GM21786 (cell line): ENCODE measurements around the gene TRERF1.
A peak's percentile ranks its signal among the peaks of the same experiment; 100 is the strongest.

Experiments used
- ATAC-seq: cut with Tn5 transposase; IDR thresholded peaks from one replicate; pipeline ENCODE4 v1.9.1; 2021; ENCODE audit not compliant: unreplicated experiment

The TRERF1 gene

DNA sequence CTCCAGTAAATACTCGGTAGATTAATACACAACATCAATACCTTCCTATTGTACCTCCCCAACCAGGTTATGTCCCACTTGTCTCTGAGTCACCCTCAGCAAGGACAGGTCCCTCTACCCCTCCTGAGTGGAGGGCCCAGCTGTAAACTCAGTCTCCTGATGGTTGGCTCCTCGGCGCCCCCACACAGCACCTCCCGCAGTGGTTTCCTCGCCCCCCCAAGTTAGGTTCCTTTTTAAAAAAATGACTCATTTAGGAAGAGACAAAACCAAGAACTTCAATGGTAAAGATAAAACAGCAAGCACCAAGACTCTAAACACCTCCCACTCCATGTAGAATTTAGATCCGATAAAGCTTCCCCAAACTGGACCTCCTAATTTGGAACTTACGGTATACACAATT lies 83.5 kb downstream of the TRERF1 start:
- no peak for ATAC-seq

DNA sequence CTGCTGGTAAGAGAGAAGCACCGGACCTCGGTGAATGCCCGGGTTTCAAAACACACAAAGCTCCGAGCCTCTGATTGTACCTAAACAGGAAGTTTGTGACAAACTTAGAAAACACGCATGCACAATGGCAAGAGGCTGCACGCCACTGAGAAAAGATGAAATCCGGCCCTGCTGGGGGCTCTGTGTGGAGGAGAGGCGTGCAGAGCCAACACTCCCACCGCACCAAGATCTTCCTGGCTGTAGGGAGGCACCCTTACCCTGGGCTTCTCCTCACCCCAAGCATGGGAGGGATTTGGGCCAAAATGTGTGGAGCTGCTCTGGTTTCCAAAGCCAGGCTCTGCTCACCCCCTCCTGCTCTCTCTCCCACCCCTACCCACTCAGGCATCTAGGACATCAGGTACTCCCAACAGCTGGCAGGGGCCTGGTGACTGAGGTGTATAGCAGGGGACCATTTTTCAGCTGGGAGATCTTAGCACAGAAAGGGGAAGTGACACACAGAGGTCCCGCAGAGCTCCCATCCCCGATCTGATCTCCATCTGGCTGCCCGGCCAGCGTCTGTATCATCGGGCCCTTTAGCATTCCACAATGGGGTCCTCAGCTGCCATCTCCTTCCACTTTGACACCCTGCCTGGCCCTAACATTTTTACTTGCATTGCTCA lies 84.2 kb downstream of the TRERF1 start:
- ATAC-seq = peak; percentile 63

DNA sequence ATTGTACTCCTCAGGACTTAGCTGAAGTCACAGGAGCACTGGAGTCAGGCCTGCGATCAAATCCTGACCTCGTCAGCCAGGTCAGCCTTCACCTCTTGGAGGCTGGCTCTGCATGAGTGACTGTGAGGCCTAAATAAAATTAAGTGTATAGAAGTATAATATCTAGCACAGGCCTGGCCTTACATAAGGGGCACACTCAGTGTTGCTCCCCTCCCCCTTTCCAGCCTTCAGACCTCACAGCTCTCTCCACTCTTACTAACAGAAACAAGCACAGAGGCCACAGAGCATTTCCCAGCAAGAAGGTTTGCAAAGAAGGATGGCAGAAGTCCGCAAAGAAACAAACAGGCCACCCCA lies 84.8 kb downstream of the TRERF1 start:
- no peak for ATAC-seq

DNA sequence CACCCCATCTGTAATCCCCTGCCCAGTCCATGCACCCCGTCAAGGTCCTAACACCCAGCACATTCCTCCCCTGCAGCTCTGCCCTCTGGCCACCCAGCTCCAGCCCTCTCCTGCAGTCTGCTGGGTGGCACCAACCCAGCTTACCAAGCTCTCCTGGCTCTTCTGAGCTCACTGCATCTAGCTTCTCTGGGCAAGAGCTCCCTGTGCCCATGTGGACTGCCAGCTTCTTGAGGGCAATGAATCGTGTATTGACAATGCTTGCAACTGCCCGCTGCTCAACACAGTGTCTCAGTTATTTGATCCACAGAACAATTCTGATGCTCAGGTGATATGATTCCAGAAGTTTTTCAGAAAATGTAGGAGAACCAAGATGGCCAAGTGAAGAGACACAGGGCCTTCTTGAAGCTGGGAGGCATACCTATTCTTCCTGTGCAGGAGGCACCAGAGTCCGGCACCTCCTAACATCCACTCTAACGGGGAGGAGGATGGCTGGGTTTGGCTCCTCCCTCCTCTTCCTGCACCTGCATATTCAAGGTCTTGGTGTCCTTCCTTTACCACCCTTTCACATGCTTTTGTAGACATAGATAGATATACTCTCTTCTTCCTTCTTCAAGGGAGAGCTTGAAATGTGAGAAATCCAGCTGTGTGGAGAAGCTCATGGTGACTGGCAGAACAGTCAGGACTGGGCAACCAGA lies 85.6 kb downstream of the TRERF1 start:
- no peak for ATAC-seq

DNA sequence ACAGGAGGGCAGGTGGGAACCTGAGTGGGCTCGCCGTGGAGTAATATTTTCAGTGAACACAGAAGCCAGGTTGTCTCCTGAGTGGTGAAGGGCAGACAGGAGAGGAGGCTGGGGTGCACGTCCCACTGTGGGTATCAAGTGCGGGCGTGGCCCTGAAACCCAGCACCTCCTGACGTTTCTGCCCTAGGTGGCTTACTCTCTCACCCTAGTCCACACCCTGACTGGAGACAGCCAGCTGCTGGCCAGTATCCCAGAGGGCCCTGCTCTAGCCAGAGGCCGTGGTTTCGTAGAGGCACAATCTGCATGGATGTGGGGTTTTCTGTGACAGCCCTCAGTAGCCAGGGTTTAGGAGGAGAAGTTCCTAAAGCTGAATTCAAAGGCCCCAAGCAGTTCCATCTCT lies 86.7 kb downstream of the TRERF1 start:
- no peak for ATAC-seq

DNA sequence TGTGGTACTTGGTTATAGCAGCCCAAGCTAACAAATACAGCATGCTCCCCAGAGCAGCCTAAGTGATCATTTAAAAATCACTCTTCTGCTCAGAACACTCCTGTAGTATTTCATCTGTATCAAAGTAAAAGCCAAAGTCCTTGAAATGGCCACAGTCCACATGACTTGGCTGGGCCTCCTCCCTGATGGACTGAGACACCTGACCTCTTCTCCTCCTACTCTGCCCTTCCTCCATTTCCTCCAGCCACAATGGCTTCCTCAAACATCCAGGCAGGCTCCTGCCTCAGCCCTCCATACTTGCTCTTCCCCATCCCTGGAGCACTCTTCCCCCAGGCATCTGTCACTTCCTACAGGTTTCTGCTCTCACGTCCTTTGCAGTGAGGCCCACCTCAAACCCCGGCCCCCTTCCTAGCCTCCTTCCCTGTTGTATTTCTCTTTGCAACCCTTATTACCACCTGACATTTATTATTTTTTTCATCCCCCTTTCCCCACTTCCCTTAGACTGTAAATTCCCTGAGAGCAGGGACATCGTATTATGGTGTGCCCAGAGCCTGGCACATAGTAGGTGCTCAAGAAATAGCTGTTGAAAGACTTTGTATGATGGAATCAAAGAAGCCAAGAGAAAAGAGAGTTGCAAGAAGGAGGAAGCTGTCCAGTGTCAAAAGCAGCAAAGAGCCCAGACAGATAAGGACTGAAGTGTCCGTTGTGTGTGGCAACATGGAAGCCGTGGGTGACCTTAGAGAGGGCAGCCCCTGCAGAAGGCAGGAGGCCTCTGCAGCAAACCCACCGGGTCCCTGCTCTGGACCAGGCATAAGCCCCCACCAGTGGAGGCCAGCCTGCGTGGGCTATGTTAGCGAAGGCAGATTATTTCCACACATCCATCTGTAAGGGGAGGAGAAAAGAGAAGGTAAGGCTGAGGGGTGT lies 87.5 kb downstream of the TRERF1 start:
- no peak for ATAC-seq

DNA sequence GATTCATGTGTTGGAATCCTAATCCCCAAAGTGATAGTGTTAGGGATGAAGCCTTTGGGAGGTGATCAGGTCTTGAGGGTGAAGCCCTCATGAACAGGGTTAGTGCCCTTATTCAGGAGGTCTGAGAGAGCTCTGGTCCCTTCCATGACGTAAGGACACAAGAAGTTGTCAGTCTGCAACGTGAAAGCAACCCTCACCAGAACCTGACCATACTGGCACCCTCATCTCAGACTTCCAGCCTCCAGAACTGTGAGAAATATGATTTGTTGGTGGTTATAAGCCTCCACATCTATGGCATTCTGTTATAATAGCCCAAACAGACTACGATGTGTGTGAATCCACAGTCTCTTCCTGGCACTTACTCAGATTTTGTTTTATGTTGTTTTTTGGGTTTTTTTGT lies 90.7 kb downstream of the TRERF1 start:
- ATAC-seq = no peak

DNA sequence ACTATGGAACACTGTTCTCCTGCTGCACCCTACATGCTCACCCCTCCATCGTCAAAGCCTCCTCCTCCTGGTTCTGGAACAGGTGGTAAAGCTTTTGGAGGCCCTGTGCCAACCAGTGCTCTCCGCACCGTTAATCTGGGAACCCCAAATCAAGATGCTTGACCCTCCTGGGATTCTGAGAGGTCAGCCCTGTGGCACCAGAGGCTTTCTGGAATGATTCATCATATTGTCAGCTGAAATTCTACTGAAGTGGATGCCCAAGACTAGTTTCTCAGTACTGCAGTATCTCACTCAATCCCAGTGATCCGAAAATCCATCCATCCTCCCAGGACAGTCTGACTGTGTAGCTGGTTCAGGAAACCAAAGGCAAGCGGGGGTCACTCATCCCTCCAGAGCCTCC lies 92.7 kb downstream of the TRERF1 start:
- ATAC-seq = no peak

DNA sequence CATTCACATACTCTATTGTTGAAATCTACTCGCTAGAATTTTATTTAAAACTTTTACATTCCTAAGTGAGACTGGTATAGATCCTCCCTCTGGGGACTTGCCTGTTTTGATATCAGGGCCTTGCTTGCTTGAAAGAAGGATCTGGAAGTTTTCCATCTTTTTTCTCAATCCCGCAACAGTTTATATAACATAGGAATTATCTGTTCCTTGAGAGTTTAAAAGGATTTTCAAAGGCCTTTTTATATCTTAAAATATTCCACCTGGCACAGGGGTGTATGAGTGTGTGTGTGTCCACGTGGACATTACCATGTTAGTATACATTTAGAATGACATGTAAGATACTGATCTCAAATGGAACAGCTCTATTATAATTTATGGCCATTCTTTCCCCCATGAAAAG lies 96.3 kb downstream of the TRERF1 start:
- ATAC-seq = no peak

DNA sequence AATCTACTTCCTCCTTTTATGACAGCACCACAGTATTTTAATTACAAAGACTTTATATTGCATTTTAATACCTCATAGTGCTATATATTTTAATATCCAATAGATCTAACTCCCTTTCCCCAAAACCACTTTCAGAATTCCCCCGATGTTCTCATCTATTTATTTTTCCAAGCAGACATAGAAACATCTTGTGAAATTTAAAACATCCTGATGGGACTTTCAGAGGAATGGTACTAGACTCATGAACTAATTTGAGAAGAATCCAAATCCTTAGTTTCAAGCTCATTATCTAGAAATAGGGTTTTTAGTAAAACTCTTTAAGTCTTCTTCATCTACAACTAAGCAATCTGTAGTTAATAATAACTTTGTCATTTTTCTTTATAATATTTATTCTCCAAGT lies 97.0 kb downstream of the TRERF1 start:
- ATAC-seq = no peak

DNA sequence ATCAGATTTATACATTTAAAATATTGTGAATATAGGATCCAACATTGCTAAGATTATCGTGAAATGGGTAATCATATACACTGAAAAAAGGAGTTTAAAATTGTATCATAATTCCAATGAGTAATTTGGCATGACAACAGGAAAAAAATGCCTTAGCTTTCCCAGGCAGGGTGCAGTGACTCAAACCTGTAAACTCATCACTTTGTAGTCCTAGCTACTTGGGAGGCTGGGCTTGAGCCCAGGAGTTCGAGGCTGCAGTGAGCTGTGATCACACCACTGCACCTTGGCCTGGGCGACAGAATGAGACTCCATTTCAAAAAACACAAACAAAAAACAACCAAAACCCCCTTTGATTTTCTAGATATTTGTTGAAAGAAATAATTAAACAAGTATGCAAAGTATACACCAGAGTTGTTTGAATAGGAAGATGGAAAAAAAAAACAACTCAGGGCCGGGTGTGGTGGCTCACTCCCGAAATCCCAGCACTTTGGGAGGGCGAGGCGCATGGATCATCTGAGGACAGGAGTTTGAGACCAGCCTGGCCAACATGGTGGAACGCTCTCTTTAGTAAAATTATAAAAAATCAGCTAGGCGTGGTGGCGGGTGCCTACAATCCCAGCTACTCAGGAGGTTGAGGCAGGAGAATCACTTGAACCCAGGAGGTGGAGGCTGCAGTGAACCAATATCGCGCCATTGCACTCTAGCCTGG lies 98.7 kb downstream of the TRERF1 start:
- ATAC-seq = no peak

DNA sequence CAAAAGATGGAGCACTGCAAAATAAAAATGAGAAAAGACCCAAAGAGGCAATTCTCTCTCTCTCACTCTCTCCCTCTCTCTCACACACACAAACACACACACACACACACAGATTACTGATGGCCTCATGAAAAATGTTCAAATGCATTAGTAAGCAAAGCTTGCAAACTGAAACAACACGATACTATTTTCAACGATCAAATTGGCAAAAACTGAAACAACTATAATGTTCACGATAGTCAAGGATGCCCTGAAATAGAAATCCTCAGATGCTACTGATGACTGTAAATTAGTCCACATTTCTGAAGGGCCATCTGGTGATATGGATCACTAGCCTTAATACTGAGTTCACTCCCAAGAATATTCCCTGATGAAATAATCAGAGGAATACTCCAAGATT lies 100.8 kb downstream of the TRERF1 start:
- no peak for ATAC-seq

DNA sequence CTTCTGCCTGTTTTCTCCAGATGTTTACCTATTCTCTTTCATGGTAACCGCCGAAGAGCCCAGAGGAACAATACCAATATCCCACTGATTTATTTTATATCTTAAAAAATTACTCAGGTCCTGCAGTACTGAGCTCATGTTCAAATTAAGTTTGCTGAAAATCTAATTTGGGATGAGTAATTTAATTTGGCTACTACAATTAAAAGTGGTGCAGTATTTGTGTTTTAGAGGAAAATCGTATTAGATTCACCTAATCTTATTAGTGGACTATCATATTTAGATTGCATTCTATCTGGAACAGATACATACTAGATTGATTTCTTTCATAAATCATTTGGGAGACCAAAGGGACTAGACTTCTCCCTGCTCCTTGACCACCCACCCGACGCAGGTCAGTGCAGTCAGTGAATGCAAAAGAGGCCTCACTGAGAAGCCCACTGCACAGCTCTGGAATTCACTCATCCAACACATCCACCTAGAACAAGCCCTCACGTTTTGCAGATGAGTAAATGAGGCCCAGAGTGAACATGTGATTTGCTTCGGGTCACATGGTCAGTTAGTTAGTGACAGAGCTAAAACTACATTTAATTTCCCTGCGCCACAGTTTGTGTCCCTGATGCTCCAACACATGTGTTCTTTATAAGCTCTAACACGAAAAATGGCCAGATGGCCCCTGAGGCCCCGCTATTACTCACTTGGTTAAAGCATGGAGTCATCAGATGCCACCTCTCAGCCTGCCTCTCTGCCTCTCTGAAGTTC lies 101.8 kb downstream of the TRERF1 start:
- ATAC-seq = no peak

DNA sequence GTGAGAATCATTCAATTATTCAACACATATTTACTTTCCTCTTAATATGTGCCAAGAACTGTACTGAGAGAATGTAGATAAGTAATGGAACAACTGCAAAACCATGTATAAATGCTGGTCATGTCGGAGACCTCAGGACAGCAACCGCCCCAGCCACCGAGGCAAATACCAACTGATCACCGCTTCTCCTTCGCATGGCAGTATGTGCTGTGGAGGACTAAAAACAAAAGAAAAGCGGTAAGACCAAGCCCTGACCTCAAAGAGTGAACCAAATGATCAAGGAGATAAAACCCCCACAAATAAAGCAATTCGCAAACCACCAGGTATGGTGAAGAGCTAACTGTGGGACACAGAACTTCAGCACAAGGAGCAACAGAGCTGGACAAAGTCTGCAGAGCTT lies 104.3 kb downstream of the TRERF1 start:
- no peak for ATAC-seq

DNA sequence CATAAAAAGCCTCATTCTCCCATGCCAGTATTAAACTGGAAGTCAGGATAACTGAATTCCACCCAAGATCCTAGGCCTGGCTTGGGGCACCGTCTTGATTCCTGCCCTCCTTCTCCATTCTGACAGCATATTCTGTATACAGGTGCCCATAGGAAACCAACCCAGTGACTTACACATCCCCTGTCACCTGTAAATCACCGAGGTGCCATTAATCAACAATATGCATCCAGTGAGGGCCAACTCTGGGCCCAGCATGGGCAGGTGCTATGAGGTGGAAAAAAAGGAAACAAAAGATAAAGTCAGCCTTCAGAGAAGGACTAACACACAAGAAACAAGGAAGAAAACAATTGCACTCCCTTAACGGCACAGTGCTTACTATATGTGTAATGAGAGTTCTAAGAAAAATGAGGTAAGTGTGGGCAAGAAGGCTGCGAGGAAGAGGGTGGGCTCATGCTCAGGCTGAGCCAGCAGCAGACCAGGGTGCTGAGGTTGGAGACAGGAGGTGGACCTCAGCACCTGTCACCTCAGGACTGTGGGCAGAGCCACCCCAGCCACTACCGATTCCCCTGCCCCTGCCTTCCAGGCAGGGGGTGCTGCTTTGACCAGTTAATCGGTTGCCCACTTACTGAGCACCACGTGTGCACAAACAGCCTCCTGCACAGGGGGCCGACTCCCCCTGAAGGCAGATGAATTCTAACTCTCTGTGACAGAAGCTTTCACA lies 105.9 kb downstream of the TRERF1 start:
- no peak for ATAC-seq

DNA sequence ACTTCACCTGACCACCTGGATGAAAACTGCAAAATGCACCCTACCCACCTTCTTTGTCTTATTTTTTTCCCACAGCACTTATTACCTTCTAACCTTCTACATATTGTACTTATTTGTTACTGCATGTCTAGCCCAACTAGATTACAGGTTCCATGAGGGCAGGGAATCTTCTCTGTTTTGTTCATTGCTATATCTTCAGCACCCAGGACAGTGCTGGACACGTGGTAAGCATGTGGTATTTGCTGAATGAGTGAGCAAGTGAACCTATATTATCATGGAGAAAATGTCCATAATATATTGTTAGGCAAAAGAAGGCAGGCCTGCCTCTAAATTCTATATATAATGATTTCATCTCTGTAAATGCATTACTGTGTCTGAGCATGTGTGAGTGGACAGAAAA lies 107.0 kb downstream of the TRERF1 start:
- no peak for ATAC-seq

DNA sequence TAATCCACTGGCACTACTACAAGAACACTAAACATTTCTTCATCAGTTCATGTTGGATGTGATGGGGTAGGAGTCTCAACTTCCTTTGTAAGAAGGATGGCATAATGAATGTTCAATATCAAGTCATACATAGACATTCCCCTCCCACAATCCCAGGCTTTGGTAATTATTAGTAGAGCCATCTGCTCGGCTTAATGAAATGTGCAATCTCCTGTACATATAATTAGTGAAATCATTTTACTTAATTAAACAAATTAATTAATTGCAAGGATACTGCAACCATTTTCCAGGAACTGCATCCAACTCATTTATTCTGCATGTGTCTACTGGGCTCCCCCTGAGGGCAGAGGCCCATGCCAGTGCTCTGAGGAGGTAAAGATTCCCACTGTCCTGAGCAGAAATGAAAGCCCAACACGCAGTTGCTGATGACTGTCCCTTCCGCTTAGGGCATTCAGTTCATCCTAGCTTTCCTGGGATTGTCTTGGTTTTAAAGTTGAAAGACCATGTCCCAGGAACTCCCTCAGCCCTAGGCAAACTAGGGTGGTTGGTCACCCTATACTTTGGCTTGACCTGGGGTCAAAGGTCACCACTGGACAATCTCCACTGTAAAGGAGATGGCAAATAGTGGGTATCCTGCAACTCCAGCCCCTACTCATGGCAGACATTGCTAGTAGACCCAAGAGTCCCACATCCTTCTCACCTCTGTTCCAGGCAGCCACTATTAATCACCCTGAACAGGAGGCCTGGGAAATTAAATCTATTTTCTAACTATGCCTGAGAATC lies 109.8 kb downstream of the TRERF1 start:
- ATAC-seq = no peak

DNA sequence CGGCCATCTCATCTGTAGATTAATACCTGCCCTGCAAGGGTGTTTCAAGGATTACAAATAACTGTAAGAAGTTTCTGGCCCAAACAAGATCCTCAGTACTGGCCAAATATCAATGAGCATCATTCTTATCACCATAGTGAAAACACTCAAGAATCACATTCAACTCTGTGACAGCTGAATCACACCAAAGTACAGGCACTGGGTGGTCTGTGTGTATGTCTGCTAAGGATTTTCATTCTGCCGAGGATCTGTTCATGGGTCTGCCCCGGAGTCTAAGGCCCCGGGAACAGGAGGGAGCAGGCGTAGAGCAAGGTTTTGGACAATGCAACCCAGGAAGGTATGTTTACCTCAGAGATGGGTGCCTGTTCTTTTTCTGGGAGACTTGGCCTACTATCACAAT lies 110.5 kb downstream of the TRERF1 start:
- ATAC-seq = no peak

DNA sequence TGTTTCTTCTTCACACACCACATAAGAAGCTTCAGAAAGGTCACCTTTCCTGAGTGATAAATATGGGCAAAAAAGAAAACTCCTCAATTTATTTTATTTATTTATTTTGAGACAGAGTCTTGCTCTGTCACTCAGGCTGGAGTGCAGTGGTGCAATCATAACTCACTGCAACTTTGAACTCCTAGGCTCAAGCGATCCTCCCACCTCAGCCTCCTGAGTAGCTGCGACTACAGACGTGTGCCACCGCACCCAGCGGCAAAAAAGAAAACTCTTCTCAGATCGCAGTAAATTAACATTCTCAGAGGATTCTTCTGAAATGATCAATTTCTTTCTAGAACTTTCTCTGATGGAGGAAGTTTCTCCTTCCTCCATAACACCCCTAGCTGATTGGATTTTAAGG lies 111.2 kb downstream of the TRERF1 start:
- ATAC-seq = no peak
